Stimulated activated CD8-positive, alpha-beta memory T cell treated with anti-CD3 and anti-CD28 coated beads, Interleukin-12 subunit alpha, Interleukin-12 subunit beta, amount 100 ng/mL, for 24 hours (primary cell): ENCODE data around the gene LGSN.
"Not testable (repeated sequence)": the region's sequence is repeated elsewhere in the genome, so short reads cannot be mapped to it uniquely, and the experiment has no call there.

ENCODE experiments used
- DNase-seq: peaks from one replicate; pipeline ENCODE4 v3.0.0-alpha.2; 2020; ENCODE audit errors: extremely low read depth

LGSN gene

GRCh38 chr6:63236398-63236817 is 83.4 kb downstream of the LGSN start:
- DNase-seq: no peak

GRCh38 chr6:63230511-63230910 is 89.3 kb downstream of the LGSN start:
- not testable (repeated sequence) for DNase-seq

GRCh38 chr6:63230027-63230426 is 89.8 kb downstream of the LGSN start:
- not testable (repeated sequence) for DNase-seq

- not testable (repeated sequence) for DNase-seq
Observed at GRCh38 chr6:63227928-63228894, 91.6 kb downstream of the LGSN start.

GRCh38 chr6:63225987-63226386 is 93.8 kb downstream of the LGSN start:
- DNase-seq: not testable (repeated sequence)
